ENCODE data around the gene ITFG1.
"Not testable (repeated sequence)": the region's sequence is repeated elsewhere in the genome, so short reads cannot be mapped to it uniquely, and the experiment has no call there.

ITFG1 gene

GRCh38 chr16:47374629-47375028 lies 86.2 kb downstream of the ITFG1 start:
- H3K27ac ChIP-seq, result no peak overlapping the region
- TF ChIP-seq, protein P1, sequence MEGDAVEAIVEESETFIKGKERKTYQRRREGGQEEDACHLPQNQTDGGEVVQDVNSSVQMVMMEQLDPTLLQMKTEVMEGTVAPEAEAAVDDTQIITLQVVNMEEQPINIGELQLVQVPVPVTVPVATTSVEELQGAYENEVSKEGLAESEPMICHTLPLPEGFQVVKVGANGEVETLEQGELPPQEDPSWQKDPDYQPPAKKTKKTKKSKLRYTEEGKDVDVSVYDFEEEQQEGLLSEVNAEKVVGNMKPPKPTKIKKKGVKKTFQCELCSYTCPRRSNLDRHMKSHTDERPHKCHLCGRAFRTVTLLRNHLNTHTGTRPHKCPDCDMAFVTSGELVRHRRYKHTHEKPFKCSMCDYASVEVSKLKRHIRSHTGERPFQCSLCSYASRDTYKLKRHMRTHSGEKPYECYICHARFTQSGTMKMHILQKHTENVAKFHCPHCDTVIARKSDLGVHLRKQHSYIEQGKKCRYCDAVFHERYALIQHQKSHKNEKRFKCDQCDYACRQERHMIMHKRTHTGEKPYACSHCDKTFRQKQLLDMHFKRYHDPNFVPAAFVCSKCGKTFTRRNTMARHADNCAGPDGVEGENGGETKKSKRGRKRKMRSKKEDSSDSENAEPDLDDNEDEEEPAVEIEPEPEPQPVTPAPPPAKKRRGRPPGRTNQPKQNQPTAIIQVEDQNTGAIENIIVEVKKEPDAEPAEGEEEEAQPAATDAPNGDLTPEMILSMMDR (conservative IDR thresholded peaks at IDR 0.05), result no peak

DNA sequence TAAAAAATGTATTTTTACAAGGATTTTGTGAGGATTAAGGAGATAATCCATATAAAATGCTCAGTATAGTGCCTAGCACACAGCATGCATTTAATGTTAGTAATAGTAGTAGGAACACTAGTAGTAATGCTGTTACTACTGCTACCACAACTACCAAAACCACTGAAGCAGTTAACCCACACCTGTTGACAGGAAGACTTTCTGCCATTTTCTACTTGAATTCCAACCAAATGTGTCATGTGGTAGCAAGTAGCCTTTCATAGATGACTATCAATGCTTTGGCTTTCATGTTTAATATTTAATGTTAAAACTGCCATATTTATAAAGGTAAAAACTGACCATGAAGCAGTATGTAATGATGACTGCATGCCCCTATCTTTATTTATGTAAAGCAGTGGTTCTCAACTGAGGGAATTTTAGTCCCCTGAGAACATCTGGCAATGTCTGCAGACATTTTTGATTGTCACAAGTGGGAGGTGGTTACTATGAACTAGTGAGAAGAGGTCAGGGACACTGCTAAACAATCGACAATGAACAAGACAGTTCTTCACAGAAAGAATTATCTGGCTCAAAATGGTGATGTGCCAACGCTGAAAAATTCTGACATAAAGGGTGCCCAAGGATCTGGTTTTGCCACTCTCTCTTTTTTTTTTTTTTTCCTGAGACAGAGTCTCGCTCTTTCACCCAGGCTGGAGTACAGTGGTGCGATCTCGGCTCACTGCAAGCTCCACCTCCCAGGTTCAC lies 89.4 kb downstream of the ITFG1 start:
- H3K27ac ChIP-seq, result no peak overlapping the region
- TF ChIP-seq, protein P1 (conservative IDR thresholded peaks at IDR 0.05), result no peak

- TF ChIP-seq, protein P1 (conservative IDR thresholded peaks at IDR 0.05), result no peak
Measured at GRCh38 chr16:47370536-47370935, 90.3 kb downstream of the ITFG1 start.

GRCh38 chr16:47366228-47366627 lies 94.6 kb downstream of the ITFG1 start:
- TF ChIP-seq, protein P1 (conservative IDR thresholded peaks at IDR 0.05), result no peak
- H3K27ac ChIP-seq, result no peak overlapping the region

More at GRCh38 chr16:47370536-47370935, 90.3 kb downstream of the ITFG1 start:
- no peak overlapping the region for H3K27ac ChIP-seq

- TF ChIP-seq, protein P1 (conservative IDR thresholded peaks at IDR 0.05), result no peak
- H3K27ac ChIP-seq, result no peak overlapping the region
Measured at GRCh38 chr16:47363761-47364160, 97.1 kb downstream of the ITFG1 start.

GRCh38 chr16:47359478-47359877 lies 101.4 kb downstream of the ITFG1 start:
- no peak overlapping the region for H3K27ac ChIP-seq
- TF ChIP-seq, protein P1 (conservative IDR thresholded peaks at IDR 0.05), result no peak

GRCh38 chr16:47358816-47359215 lies 102.0 kb downstream of the ITFG1 start:
- no peak overlapping the region for H3K27ac ChIP-seq
- TF ChIP-seq, protein P1 (conservative IDR thresholded peaks at IDR 0.05), result no peak

- not testable (repeated sequence) for H3K27ac ChIP-seq
Measured at GRCh38 chr16:47349029-47349428, 111.8 kb downstream of the ITFG1 start.

GRCh38 chr16:47347021-47347696 lies 113.7 kb downstream of the ITFG1 start:
- not testable (repeated sequence) for H3K27ac ChIP-seq

Data from VCaP (cell line).